Spleen (tissue), 7 donors: ENCODE data around the gene LOXL1.

Experiments
- CTCF ChIP-seq, 11 experiments: fragments of 200-600 bp in 7 of 11; fragments of 450-650 bp in 4 of 11; sonication (generic) in 4 of 11; IDR thresholded peaks in 8 of 11; conservative IDR thresholded peaks in 3 of 11; 1 replicate in 7 of 11; 2 replicates in 4 of 11; pipeline versions ENCODE4 v1.4.0 to v1.8.0; 2016 to 2021; ENCODE audit warnings: antibody characterized with exemption in 11 of 11, inconsistent platforms in 4 of 11, mild to moderate bottlenecking in 1 of 11
- POLR2AphosphoS5 ChIP-seq, 3 donors: sonication (generic); formaldehyde crosslinking; IDR thresholded peaks; one replicate each; pipeline ENCODE4 v1.5.1; 2017; ENCODE audit warnings: antibody characterized with exemption in 3 of 3
- donor health status: DM: no; HTN: no; CAD: no; lungs with moderate emphysema.
- donor health status: DM: no; HTN: no; CAD: no.
- donor health status: DM: no; HTN: no; CAD: no.

GRCh38 chr15:73962433-73962832 is 36.2 kb downstream of the LOXL1 start:
- no peak for TF ChIP-seq CTCF (IDR thresholded peaks at IDR 0.05 in 8 of 11, conservative IDR thresholded peaks at IDR 0.05 in 3 of 11)
- TF ChIP-seq POLR2AphosphoS5 (IDR thresholded peaks at IDR 0.05), result no peak
